Stomach (tissue), 9 donors: ENCODE measurements around the gene OR4F6. TPM values are rescaled to one million over a fixed set of nuclear protein-coding genes. Genes with fewer than 3 reads are reported as not detected.

Experiments used
- DNase-seq, 2 donors: peaks; one replicate each; pipeline versions ENCODE4 v3.0.0 to v3.0.0-alpha.2; 2013 to 2019
- H3K27ac ChIP-seq, 5 donors: fragments of 200-600 bp in 4 of 5; sonication (generic) in 4 of 5; one replicate each; pipeline ENCODE4 v1.5.1; 2013 to 2019; ENCODE audit warnings: mild to moderate bottlenecking in 1 of 5, moderate library complexity in 1 of 5
- H3K27me3 ChIP-seq, 3 donors: fragments of 200-600 bp; sonication (generic); one replicate each; pipeline ENCODE4 v1.5.1; 2017 to 2019; ENCODE audit warnings: mixed run types in 1 of 3
- H3K36me3 ChIP-seq, 4 donors: fragments of 200-600 bp; sonication (generic); 1 replicate in 3 of 4; 2 replicates in 1 of 4; pipeline ENCODE4 v1.5.1; 2016 to 2019
- H3K4me1 ChIP-seq, 4 donors: fragments of 200-600 bp; sonication (generic); one replicate each; pipeline ENCODE4 v1.5.1; 2016 to 2019
- H3K4me3 ChIP-seq, 4 donors: fragments of 200-600 bp; sonication (generic) in 3 of 4; one replicate each; pipeline ENCODE4 v1.5.1; 2016 to 2019; ENCODE audit warnings: mild to moderate bottlenecking in 1 of 4
- H3K9me3 ChIP-seq, 4 donors: fragments of 200-600 bp; sonication (generic); one replicate each; pipeline ENCODE4 v1.5.1; 2016 to 2019
- EP300 ChIP-seq: sonication (generic); formaldehyde crosslinking; IDR thresholded peaks from one replicate; pipeline ENCODE4 v1.6.1; 2017; ENCODE audit warnings: antibody characterized with exemption
- POLR2A ChIP-seq, 4 donors: fragments of 450-650 bp; IDR thresholded peaks; one replicate each; pipeline ENCODE4 v1.6.1; 2016; ENCODE audit warnings: antibody characterized with exemption in 4 of 4, control low read depth in 2 of 4, mild to moderate bottlenecking in 1 of 4, moderate library complexity in 1 of 4
- POLR2AphosphoS5 ChIP-seq, 3 donors: sonication (generic); formaldehyde crosslinking; IDR thresholded peaks; one replicate each; pipeline ENCODE4 v1.6.1; 2016; ENCODE audit warnings: antibody characterized with exemption in 3 of 3
- WGBS, 5 donors: extraction: QIAGEN DNeasy Blood & Tissue Kit in 3 of 5; methylation state at CpG; one replicate each; pipeline versions ENCODE4 v1.1.5 to v1.1.7; 2013 to 2018; 5-methylcytosine and 5-hydroxymethylcytosine counted together
- intact Hi-C: fragments of 100-400 bp; cut with DNase I; formaldehyde crosslinking; loops from one replicate; pipeline ENCODE4 v1.15.1; 2023; ENCODE audit warnings: low total_unique reads
- polyA plus RNA-seq, 3 donors: library from polyadenylated mRNA; stranded (reverse); fragments of 200-250 nt; gene quantifications; one replicate each; pipeline ENCODE4 v1.2.3, GENCODE V29; 2013
- total RNA-seq, 5 donors: library from RNA; depleted of rRNA; stranded (reverse); fragments of >200 nt; gene quantifications; one replicate each; pipeline versions ENCODE4 v1.1.0 to v1.2.3, GENCODE V29; 2014 to 2016
- TF ChIP-seq, protein P1 (sequence below), 7 experiments: fragments of 450-650 bp in 4 of 7; fragments of 200-600 bp in 3 of 7; sonication (generic) in 3 of 7; IDR thresholded peaks; one replicate each; pipeline ENCODE4 v1.5.1; 2016 to 2019; ENCODE audit warnings: antibody characterized with exemption in 7 of 7, control low read depth in 2 of 7, mild to moderate bottlenecking in 1 of 7
- donor health status: healthy with polysubstance abuse.
- donor health status: Bipolar disorder and iron deficiency.
- donor health status: healthy.

OR4F6 gene
- total and polyA plus RNA-seq, 8 donors, result not detected

DNA sequence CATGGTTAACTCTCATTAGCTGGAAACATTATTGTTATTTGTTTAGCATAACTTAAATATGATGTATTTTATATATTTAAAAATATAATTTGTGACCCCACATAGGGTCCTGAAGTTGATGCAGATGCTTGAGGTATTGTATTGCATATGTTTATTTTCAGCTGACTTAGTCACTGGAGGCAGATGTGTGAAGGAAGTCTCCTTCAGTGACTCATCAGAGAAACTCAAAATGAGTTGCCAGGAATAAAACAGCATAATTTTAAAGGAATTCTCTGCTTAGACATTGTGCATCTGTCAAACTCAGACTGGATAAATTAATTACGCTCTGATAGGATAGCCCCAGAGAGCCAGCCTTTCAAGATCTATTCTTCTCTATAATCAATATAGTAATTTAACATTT, 7.9 kb upstream of the OR4F6 start:
- Histone ChIP-seq H3K27ac (no peak overlapping the region), H3K9me3 (no peaks in the 10 kb centered on the region), H3K4me3 (no peak overlapping the region), H3K36me3 (no peaks in the 10 kb centered on the region), H3K27me3 (no peaks in the 10 kb centered on the region), H3K4me1 (no peaks in the 10 kb centered on the region)
- TF ChIP-seq POLR2AphosphoS5 (IDR thresholded peaks at IDR 0.05) (no peak), POLR2A (IDR thresholded peaks at IDR 0.05) (no peak), EP300 (no peak)
- TF ChIP-seq, protein P1, sequence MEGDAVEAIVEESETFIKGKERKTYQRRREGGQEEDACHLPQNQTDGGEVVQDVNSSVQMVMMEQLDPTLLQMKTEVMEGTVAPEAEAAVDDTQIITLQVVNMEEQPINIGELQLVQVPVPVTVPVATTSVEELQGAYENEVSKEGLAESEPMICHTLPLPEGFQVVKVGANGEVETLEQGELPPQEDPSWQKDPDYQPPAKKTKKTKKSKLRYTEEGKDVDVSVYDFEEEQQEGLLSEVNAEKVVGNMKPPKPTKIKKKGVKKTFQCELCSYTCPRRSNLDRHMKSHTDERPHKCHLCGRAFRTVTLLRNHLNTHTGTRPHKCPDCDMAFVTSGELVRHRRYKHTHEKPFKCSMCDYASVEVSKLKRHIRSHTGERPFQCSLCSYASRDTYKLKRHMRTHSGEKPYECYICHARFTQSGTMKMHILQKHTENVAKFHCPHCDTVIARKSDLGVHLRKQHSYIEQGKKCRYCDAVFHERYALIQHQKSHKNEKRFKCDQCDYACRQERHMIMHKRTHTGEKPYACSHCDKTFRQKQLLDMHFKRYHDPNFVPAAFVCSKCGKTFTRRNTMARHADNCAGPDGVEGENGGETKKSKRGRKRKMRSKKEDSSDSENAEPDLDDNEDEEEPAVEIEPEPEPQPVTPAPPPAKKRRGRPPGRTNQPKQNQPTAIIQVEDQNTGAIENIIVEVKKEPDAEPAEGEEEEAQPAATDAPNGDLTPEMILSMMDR (IDR thresholded peaks at IDR 0.05), result no peak
- 74 to 87% (median 85%) methylated on average over 1 of the region's 1 CpG for WGBS, 5 donors
- no peak for DNase-seq
- intact Hi-C loops, result no loop called here

- Histone ChIP-seq H3K4me3 (no peak overlapping the region), H3K4me1 (no peaks in the 10 kb centered on the region), H3K27me3 (no peaks in the 10 kb centered on the region), H3K27ac (no peak overlapping the region), H3K9me3 (peaks cover 0 to 6% (median 0%) of the 10 kb centered on the region in 4 donors), H3K36me3 (no peaks in the 10 kb centered on the region)
- no peak for DNase-seq
- intact Hi-C loops, result no loop called here
- WGBS, 5 donors, result 53 to 88% (median 65%) methylated on average over 1 of the region's 1 CpG
- no peak for TF ChIP-seq POLR2AphosphoS5 (IDR thresholded peaks at IDR 0.05)
- no peak for TF ChIP-seq POLR2A (IDR thresholded peaks at IDR 0.05)
- TF ChIP-seq EP300, result no peak
- TF ChIP-seq, protein P1 (IDR thresholded peaks at IDR 0.05), result no peak
Observed at GRCh38 chr15:101799665-101800064, 3.6 kb upstream of the OR4F6 start.

DNA sequence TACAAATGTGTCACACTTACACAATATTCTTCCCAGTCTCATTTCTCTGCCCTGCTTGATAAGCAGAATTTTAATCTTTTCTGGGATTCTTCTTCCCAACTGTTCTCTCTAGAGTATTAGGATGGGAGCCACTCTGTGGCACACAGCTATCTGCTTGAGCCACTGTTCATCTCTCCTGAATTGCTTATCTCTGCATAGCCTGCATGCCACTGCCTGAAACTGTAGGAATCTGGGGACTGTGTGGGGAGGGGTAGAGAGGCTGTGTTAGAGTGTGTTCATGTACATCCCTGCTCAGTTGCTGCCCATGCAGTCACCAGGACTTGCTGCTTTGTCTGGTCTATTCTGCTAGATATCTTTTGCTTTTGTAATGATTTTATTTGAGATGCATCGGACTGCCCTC, 2.3 kb upstream of the OR4F6 start:
- no peak for TF ChIP-seq POLR2AphosphoS5 (IDR thresholded peaks at IDR 0.05)
- TF ChIP-seq, protein P1 (IDR thresholded peaks at IDR 0.05), result no peak
- no peak for TF ChIP-seq POLR2A (IDR thresholded peaks at IDR 0.05)
- no peak for TF ChIP-seq EP300
- peaks cover 0 to 4% (median 0%) of the 10 kb centered on the region in 3 donors for H3K27me3 ChIP-seq
- 75 to 94% (median 91%) methylated on average over 1 of the region's 1 CpG for WGBS, 5 donors
- H3K36me3 ChIP-seq, result no peaks in the 10 kb centered on the region
- DNase-seq, result no peak
- no peak overlapping the region for H3K4me3 ChIP-seq
- no peak overlapping the region for H3K27ac ChIP-seq
- no peaks in the 10 kb centered on the region for H3K4me1 ChIP-seq
- intact Hi-C loops, result no loop called here
- H3K9me3 ChIP-seq, result peaks cover 0 to 6% (median 0%) of the 10 kb centered on the region in 4 donors

DNA sequence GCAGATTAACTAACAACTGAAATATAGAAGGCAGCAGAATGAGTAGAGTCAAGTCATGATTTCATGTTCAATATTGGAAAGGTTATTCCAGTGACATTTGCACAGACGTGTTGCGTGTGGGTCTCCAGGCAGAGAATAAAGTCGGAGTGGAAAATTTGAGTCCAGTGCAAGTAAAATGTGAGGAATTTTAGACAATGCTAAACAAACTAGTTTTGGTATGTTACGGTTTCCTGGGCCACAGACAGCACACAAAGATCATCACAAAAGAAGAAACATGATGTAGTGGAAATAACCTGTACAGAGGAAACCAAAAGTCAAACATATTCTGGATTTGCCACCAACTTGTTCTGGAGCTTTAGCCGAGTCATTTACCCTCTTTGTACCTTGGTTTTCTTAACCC, 367 bp downstream of the OR4F6 start:
- no peak overlapping the region for H3K27ac ChIP-seq
- DNase-seq, result no peak
- TF ChIP-seq, protein P1 (IDR thresholded peaks at IDR 0.05), result no peak
- TF ChIP-seq POLR2AphosphoS5 (IDR thresholded peaks at IDR 0.05), result no peak
- TF ChIP-seq POLR2A (IDR thresholded peaks at IDR 0.05), result no peak
- TF ChIP-seq EP300, result no peak
- H3K4me1 ChIP-seq, result no peaks in the 10 kb centered on the region
- peaks cover 0 to 9% (median 0%) of the 10 kb centered on the region in 3 donors for H3K27me3 ChIP-seq
- no peaks in the 10 kb centered on the region for H3K36me3 ChIP-seq
- WGBS, 5 donors, result 72 to 86% (median 75%) methylated on average over 5 of the region's 5 CpGs
- intact Hi-C loops, result no loop called here
- H3K4me3 ChIP-seq, result no peak overlapping the region
- peaks cover 0 to 6% (median 0%) of the 10 kb centered on the region in 4 donors for H3K9me3 ChIP-seq
